CD4-positive, alpha-beta T cell (primary cell): Measurements from ENCODE around the gene RIPPLY3. TPM values are rescaled to one million over a fixed set of nuclear protein-coding genes. Genes with fewer than 3 reads are reported as not detected.

ENCODE experiments used
- ATAC-seq: fragments of 200-7000 bp; cut with Tn5 transposase; one replicate; pipeline ENCODE4 v1.10.0; 2022; ENCODE audit warnings: mild to moderate bottlenecking; ENCODE audit not compliant: poor library complexity
- CTCF ChIA-PET: fragments of 350-600 bp; sonication (Branson Sonifier 250); formaldehyde crosslinking; loops from one replicate; lab custom pipeline; 2021; ENCODE audit warnings: antibody characterized with exemption, inconsistent platforms; lab: Charles Lee
- POLR2A ChIA-PET: fragments of 350-600 bp; sonication (Branson Sonifier 250); formaldehyde crosslinking; loops from one replicate; lab custom pipeline; 2021; ENCODE audit warnings: antibody characterized with exemption, inconsistent platforms; lab: Charles Lee
- DNase-seq, 14 experiments: peaks; one replicate each; pipeline ENCODE4 v3.0.0-alpha.2; 2013 to 2020; ENCODE audit warnings: mixed read lengths in 2 of 14
- H3K27ac ChIP-seq, 2 donors: one replicate each; pipeline versions ENCODE4 v1.5.1 to v1.7.0; 2013; ENCODE audit warnings: low read length in 2 of 2, low read depth in 1 of 2, mild to moderate bottlenecking in 1 of 2
- H3K27me3 ChIP-seq, 2 experiments: 1 replicate in 1 of 2; 2 replicates in 1 of 2; pipeline versions ENCODE4 v1.6.1 to v1.7.0; 2013; ENCODE audit warnings: low read length in 2 of 2, control low read depth in 1 of 2, mild to moderate bottlenecking in 1 of 2, moderate library complexity in 1 of 2; ENCODE audit not compliant: insufficient read depth in 2 of 2, control insufficient read depth in 1 of 2
- H3K36me3 ChIP-seq: one replicate; pipeline ENCODE4 v1.6.1; 2013; ENCODE audit warnings: low read length, control low read depth; ENCODE audit not compliant: insufficient read depth
- H3K4me1 ChIP-seq: one replicate; pipeline ENCODE4 v1.6.1; 2013; ENCODE audit warnings: low read length, control low read depth; ENCODE audit not compliant: insufficient read depth
- H3K4me3 ChIP-seq: one replicate; pipeline ENCODE4 v1.5.1; 2013; ENCODE audit warnings: mild to moderate bottlenecking, low read length, moderate library complexity
- H3K9me3 ChIP-seq, 2 experiments: 1 replicate in 1 of 2; 2 replicates in 1 of 2; pipeline versions ENCODE4 v1.6.1 to v1.7.0; 2013; ENCODE audit warnings: low read length in 2 of 2, mild to moderate bottlenecking in 2 of 2, control low read depth in 1 of 2, moderate library complexity in 1 of 2; ENCODE audit not compliant: control insufficient read depth in 1 of 2, insufficient read depth in 1 of 2
- H3K27ac Mint-ChIP-seq: one replicate; pipeline ENCODE4 v1.8.0; 2020; ENCODE audit warnings: mixed read lengths
- H3K27me3 Mint-ChIP-seq: one replicate; pipeline ENCODE4 v1.8.0; 2021; ENCODE audit warnings: mixed read lengths
- H3K36me3 Mint-ChIP-seq: one replicate; pipeline ENCODE4 v1.8.0; 2021; ENCODE audit warnings: low read depth, mixed read lengths
- H3K4me1 Mint-ChIP-seq: one replicate; pipeline ENCODE4 v1.8.0; 2021; ENCODE audit warnings: low read depth, mixed read lengths
- H3K4me3 Mint-ChIP-seq: one replicate; pipeline ENCODE4 v1.8.0; 2020; ENCODE audit warnings: mild to moderate bottlenecking, mixed read lengths
- H3K9me3 Mint-ChIP-seq: one replicate; pipeline ENCODE4 v1.8.0; 2020; ENCODE audit warnings: mixed read lengths
- intact Hi-C, 2 experiments: fragments of 100-400 bp; cut with DNase I in 1 of 2; cut with micrococcal nuclease in 1 of 2; formaldehyde crosslinking; loops; one replicate each; pipeline versions ENCODE4 v1.15.1 to v1.9.0; 2023 to 2025; cut with DNase I, micrococcal nuclease
- total RNA-seq, 174 experiments: library from RNA in 2 of 174; stranded (reverse) in 2 of 174; gene quantifications; one replicate each; pipeline ENCODE4 v1.2.3 and lab custom pipeline; 2021 to 2026
- TF ChIP-seq, protein P1 (sequence below): fragments of 200-600 bp; IDR thresholded peaks from one replicate; pipeline ENCODE4 v1.8.0; 2022; ENCODE audit warnings: antibody characterized with exemption, mild to moderate bottlenecking

Gene RIPPLY3
- total RNA-seq, 2 experiments from 2014 or later = not detected

DNA sequence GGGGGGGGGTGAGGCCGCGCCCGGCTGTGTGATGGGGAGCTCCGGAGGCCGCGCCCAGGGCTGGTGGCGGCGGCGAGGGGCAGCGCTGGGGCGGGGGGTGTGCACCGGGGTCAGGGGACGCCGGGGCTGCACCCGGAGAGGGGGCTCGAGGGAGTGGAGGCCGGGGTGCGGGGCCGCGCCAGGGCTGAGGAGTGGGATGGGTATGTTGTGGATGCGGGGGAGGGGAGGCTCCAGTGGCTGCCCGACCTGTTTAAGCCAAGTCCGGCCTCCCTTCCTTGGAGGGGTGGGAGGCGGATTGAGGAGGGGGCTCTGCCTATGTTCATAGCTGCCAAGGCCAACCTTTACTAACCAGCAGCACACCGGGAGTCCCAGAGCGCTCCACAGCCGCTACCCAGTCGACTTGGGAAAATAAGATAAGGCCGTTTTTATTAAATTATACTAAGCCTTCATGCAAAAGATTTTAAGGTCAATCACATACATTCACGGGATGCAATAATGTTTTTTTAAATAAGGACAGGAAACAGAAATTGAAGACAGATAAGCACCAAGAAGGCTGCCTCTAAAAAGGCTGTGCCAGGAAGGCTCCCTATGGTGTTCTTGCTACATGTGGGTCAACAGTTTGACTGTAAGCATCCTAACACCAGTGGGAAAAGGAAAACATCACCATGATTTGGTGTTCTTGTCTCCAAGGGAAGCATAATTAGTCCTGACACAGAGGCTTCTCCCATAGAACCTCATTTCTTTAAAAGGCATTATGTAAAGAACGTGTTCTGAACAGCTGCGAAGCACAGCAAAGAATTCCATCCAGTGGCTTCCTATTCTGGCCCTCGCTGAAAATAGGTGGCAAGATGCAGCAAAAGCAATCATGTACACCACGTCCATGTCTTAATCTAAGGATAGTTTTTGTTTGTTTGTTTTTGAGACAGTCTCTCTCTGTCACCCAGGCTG is 39.4 kb upstream of the RIPPLY3 start:
- H3K4me1 ChIP-seq = peaks cover 16% of the 10 kb centered on the region
- H3K27ac ChIP-seq = peak overlapping the region; percentile 48 to 63
- ChIA-PET CTCF (interaction anchor here (0.7 to 2.1 kb wide), 9 partner anchors 9 to 597 kb away, joined by 3 to 14 read pairs (median 4); no protein-coding TSS in a partner anchor), POLR2A (interaction anchor here (0.8 to 2.2 kb wide), 5 partner anchors 14 to 130 kb away, joined by 3 to 20 read pairs (median 3); partner anchors contain the start of gene RIPPLY3)
- H3K4me3 ChIP-seq = peak overlapping the region; percentile 59
- peaks cover 20% of the 10 kb centered on the region for H3K4me1 Mint-ChIP-seq
- H3K36me3 ChIP-seq = no peaks in the 10 kb centered on the region
- intact Hi-C loops = loop anchor here (2.0 to 10.0 kb wide), 8 partner anchors 24 to 892 kb away; partner anchors contain the start of genes PIGP (in 2 of the 2), TTC3 (in 2 of the 2), CBR1 (in 1 of the 2) and DYRK1A (in 1 of the 2)
- TF ChIP-seq, protein P1, sequence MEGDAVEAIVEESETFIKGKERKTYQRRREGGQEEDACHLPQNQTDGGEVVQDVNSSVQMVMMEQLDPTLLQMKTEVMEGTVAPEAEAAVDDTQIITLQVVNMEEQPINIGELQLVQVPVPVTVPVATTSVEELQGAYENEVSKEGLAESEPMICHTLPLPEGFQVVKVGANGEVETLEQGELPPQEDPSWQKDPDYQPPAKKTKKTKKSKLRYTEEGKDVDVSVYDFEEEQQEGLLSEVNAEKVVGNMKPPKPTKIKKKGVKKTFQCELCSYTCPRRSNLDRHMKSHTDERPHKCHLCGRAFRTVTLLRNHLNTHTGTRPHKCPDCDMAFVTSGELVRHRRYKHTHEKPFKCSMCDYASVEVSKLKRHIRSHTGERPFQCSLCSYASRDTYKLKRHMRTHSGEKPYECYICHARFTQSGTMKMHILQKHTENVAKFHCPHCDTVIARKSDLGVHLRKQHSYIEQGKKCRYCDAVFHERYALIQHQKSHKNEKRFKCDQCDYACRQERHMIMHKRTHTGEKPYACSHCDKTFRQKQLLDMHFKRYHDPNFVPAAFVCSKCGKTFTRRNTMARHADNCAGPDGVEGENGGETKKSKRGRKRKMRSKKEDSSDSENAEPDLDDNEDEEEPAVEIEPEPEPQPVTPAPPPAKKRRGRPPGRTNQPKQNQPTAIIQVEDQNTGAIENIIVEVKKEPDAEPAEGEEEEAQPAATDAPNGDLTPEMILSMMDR = no peak
- H3K27ac Mint-ChIP-seq = peak overlapping the region; percentile 84
- ATAC-seq = no peak
- H3K27me3 ChIP-seq = no peaks in the 10 kb centered on the region
- peak overlapping the region; percentile 85 for H3K4me3 Mint-ChIP-seq
- H3K9me3 ChIP-seq = no peaks in the 10 kb centered on the region
- H3K9me3 Mint-ChIP-seq = no peaks in the 10 kb centered on the region
- peak in 1 of 14 experiments; percentile 13 for DNase-seq
- no peaks in the 10 kb centered on the region for H3K27me3 Mint-ChIP-seq
- peaks cover 3% of the 10 kb centered on the region for H3K36me3 Mint-ChIP-seq

DNA sequence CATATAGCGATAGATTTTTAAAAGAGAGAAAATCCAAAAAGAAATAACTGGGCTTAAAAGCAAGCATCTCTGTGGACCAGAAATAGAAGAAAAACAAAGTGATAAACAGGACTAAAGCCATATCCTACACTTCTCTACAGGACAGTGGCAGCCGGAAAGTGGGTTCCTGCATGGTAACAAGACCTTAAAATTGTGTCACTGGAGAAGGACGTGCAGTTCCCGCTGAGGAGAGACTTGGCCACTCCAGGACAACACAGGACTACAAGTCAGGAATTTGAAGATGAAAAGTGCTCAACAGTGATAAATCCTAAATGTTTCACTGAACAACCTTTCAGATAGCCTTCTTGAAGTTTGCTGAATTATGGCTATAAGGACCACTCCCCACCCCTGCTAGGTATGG is 38.1 kb upstream of the RIPPLY3 start:
- H3K4me1 ChIP-seq = peaks cover 16% of the 10 kb centered on the region
- H3K4me3 Mint-ChIP-seq = peak overlapping the region; percentile 85
- ChIA-PET POLR2A (interaction anchor here (1.2 kb wide), 1 partner anchor 21 kb away, joined by 3 read pairs; no protein-coding TSS in a partner anchor), CTCF (interaction anchor here (1.7 kb wide), 2 partner anchors 21 to 41 kb away, joined by 4 to 5 read pairs; no protein-coding TSS in a partner anchor)
- no peaks in the 10 kb centered on the region for H3K36me3 ChIP-seq
- H3K27ac Mint-ChIP-seq = no peak overlapping the region
- no peaks in the 10 kb centered on the region for H3K36me3 Mint-ChIP-seq
- TF ChIP-seq, protein P1 = no peak
- H3K27ac ChIP-seq = no peak overlapping the region
- intact Hi-C loops = loop anchor here (5.0 to 10.0 kb wide), 6 partner anchors 39 to 894 kb away; partner anchors contain the start of genes CBR1 (in 1 of the 2), DYRK1A (in 1 of the 2), PIGP (in 1 of the 2) and RIPPLY3 (in 1 of the 2)
- DNase-seq (no peak), ATAC-seq (no peak)
- H3K4me1 Mint-ChIP-seq = peaks cover 20% of the 10 kb centered on the region
- H3K4me3 ChIP-seq = no peak overlapping the region
- H3K9me3 ChIP-seq = no peaks in the 10 kb centered on the region
- H3K27me3 ChIP-seq = no peaks in the 10 kb centered on the region
- H3K9me3 Mint-ChIP-seq = no peaks in the 10 kb centered on the region
- H3K27me3 Mint-ChIP-seq = no peaks in the 10 kb centered on the region

DNA sequence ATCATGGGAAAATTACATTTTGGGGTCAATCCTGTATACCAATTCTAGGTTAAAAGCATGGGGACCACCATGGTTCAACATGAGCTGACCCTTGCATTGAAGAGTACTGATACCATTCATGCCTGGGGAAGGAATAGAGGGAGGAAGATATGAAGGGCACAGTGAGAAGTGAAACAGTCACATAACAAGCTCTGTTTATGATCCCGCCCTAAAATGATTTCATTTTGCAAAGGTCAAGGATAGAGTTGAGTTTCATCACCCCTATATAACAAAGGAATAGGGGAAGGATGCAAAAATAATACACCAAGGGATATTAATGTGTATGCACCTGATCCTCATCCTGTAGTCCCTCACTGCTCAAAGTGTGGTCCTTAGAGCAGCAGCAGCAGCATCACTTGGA is 37.5 kb upstream of the RIPPLY3 start:
- Histone ChIP-seq H3K9me3 (no peaks in the 10 kb centered on the region), H3K36me3 (no peaks in the 10 kb centered on the region), H3K4me3 (no peak overlapping the region), H3K27me3 (no peaks in the 10 kb centered on the region), H3K4me1 (peaks cover 16% of the 10 kb centered on the region), H3K27ac (no peak overlapping the region)
- intact Hi-C loops = loop anchor here (5.0 to 10.0 kb wide), 6 partner anchors 38 to 894 kb away; partner anchors contain the start of genes CBR1 (in 1 of the 2), DYRK1A (in 1 of the 2), PIGP (in 1 of the 2) and RIPPLY3 (in 1 of the 2)
- H3K27ac Mint-ChIP-seq = no peak overlapping the region
- peaks cover 20% of the 10 kb centered on the region for H3K4me1 Mint-ChIP-seq
- no peaks in the 10 kb centered on the region for H3K36me3 Mint-ChIP-seq
- H3K4me3 Mint-ChIP-seq = peak overlapping the region; percentile 27
- H3K27me3 Mint-ChIP-seq = no peaks in the 10 kb centered on the region
- H3K9me3 Mint-ChIP-seq = no peaks in the 10 kb centered on the region
- DNase-seq = no peak
- CTCF ChIA-PET = interaction anchor here (1.7 kb wide), 2 partner anchors 20 to 41 kb away, joined by 4 to 5 read pairs; no protein-coding TSS in a partner anchor
- ATAC-seq = no peak
- TF ChIP-seq, protein P1 = no peak
- POLR2A ChIA-PET = interaction anchor here (1.2 kb wide), 1 partner anchor 20 kb away, joined by 3 read pairs; no protein-coding TSS in a partner anchor
